Coronary artery (tissue), 2 donors: ENCODE data around the gene B3GNT7.

ENCODE experiments used
- DNase-seq: peaks from one replicate; pipeline ENCODE4 v3.0.0-alpha.2; 2017; ENCODE audit warnings: low spot score
- H3K27ac ChIP-seq, 2 donors: fragments of 200-600 bp; sonication (generic); one replicate each; pipeline ENCODE4 v1.5.1; 2016 to 2019
- H3K4me3 ChIP-seq: fragments of 200-600 bp; sonication (generic); 2 replicates; pipeline ENCODE4 v1.5.1; 2016; ENCODE audit warnings: mild to moderate bottlenecking, moderate library complexity
- CTCF ChIP-seq: fragments of 200-600 bp; sonication (generic); IDR thresholded peaks from one replicate; pipeline ENCODE4 v1.5.1; 2019; ENCODE audit warnings: antibody characterized with exemption

B3GNT7 gene

GRCh38 chr2:231409776-231410175, 14.3 kb downstream of the B3GNT7 start:
- DNase-seq, result no peak
- no peak for TF ChIP-seq CTCF
- H3K4me3 ChIP-seq, result no peak overlapping the region
- H3K27ac ChIP-seq, result no peak overlapping the region

GRCh38 chr2:231410293-231411004, 14.9 kb downstream of the B3GNT7 start:
- DNase-seq, result no peak
- Histone ChIP-seq H3K27ac (no peak overlapping the region), H3K4me3 (no peak overlapping the region)
- no peak for TF ChIP-seq CTCF

GRCh38 chr2:231411237-231411636, 15.7 kb downstream of the B3GNT7 start:
- H3K27ac ChIP-seq, result no peak overlapping the region
- no peak overlapping the region for H3K4me3 ChIP-seq
- no peak for TF ChIP-seq CTCF
- no peak for DNase-seq

- TF ChIP-seq CTCF, result peak; percentile 77
Measured at GRCh38 chr2:231411831-231412617, 16.5 kb downstream of the B3GNT7 start.

GRCh38 chr2:231412618-231412963, 17.1 kb downstream of the B3GNT7 start:
- no peak for TF ChIP-seq CTCF
- Histone ChIP-seq H3K27ac (peak overlapping the region in 1 of 2 donors; percentile 83), H3K4me3 (peak overlapping the region; percentile 89)
- no peak for DNase-seq

More at GRCh38 chr2:231411831-231412617, 16.5 kb downstream of the B3GNT7 start:
- H3K4me3 ChIP-seq, result peak overlapping the region; percentile 89
- peak; percentile 90 for DNase-seq
- peak overlapping the region in 1 of 2 donors; percentile 83 for H3K27ac ChIP-seq

GRCh38 chr2:231413456-231413855, 17.9 kb downstream of the B3GNT7 start:
- Histone ChIP-seq H3K27ac (no peak overlapping the region), H3K4me3 (no peak overlapping the region)
- TF ChIP-seq CTCF, result no peak
- DNase-seq, result no peak
